Midbrain (tissue), 1 donor: ENCODE measurements around the gene GPBAR1.
A peak's percentile ranks its signal among the peaks of the same experiment; 100 is the strongest.

Experiments
- DNase-seq: peaks from one replicate; lab custom pipeline; 2025; lab: John Stamatoyannopoulos, UW

Gene GPBAR1

GRCh38 chr2:218285604-218286003 is 24.8 kb downstream of the GPBAR1 start:
- peak; percentile 65 for DNase-seq

DNA sequence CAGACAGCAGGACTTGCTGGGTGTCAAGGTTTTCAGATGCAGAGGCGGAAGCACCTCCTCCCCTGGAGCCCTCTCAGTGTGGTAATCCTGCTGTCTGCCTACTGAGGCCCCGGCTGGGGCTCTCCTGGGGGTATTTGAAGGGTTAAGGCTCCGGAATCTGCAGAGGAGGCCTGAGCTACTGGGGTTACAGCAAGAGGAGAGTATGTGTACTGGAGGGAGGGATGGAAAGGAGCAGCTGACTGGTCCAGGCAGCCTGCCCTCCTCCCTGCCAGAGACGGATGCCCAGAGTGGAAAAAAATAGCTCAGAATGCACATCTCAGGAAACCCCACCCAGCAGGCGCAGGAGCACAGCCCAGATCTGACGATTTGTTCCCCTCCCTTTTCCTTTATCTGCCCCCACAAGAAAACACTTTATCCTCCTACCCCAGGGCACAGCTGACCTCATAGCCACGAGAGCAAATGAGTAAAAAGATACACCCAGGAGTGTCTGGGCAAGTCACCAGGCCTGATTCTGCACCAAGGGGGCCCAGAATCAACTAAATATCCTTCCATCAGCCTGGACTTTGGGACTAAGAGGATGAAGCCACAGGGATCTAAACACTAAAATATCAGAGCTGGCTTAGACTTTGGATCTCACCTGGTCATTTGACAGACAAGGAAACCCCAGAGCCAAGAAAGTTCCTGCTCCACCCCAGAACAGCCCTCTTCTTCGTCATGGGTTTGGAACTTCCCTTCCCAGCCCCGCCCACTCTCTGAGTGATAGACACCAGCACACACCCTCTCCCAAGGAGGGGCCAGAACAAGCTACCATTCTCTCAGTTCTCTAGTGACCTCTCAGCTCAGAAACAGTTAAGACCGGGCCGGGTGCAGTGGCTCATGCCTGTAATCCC is 26.0 kb downstream of the GPBAR1 start:
- peak; percentile 87 for DNase-seq

DNA sequence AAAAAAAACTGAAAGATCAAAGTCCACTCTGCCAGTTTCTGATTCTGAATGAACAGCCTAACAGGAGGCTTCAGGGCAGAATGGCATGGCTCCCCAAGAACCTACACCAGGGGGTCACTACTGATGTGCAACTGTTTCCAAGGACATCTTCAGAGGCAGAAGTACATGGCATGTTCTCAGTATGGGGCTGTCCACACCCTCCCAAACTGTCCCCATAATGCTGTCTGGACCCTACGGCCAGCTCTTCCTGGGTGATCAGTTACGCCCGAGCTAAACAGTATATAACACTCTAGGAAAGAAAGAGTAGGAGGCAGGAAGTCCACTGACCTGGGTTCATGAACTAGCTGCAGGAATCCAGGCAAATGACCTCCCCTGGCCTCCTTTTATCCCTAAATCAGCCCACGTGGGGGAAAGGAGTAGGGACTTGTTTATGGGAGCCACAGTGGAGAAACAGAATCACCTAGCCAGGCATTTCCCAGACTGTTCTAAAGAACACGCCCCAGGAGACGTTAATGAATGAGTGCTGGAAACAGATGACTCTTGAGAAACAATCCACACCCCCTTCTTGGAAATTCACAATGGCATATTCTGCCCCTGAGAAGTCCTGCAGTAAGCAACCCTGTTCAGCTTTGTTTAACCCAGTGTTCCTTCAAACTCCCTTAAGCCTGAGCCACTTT is 29.0 kb downstream of the GPBAR1 start:
- peak; percentile 20 for DNase-seq

DNA sequence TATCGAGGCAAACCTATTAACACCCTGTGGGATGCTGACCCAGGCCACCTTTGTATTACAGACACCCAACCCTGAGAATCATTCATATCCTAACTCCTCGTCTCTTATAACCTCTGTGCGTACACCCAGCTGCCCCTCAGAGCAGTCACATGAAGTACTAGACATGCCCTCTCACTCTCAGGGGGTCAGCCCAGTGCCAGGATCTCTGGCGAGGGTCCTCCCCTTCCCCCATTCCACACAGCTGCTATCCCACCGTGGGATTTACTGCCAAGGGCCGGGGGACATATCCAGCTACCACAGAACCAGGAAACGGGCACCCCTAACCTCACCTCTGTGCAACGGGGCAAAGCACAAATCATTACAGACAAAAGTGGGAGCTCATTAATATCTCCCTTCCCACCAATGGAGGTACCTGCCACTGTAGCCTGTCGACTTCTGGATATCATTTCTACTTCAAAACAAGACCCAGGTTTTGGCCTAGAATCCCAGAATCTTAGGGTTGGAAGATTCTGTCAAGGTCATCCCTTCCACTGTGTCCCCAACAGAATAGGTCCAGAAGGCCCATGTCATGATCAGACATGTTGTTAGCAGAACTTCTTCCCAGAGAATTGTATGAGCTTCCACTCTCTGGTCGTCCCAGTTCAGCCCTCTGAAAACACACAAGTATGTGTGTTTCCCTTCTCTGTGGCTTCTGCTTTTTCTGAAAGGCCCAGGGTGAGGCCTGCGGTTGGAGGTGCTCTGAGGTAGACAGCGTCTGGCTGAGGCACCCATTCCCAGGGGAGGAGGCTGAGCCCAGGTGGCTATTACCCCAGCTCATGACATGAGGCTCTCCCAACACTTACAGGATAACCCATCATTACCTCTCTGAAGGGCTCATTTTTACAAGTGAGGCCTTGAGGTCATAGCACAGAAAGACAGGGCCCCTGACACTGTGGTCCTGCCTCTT is 29.8 kb downstream of the GPBAR1 start:
- no peak for DNase-seq

- DNase-seq = no peak
These were observed 30.7 kb downstream of the GPBAR1 start for GRCh38 chr2:218291318-218292047.

DNA sequence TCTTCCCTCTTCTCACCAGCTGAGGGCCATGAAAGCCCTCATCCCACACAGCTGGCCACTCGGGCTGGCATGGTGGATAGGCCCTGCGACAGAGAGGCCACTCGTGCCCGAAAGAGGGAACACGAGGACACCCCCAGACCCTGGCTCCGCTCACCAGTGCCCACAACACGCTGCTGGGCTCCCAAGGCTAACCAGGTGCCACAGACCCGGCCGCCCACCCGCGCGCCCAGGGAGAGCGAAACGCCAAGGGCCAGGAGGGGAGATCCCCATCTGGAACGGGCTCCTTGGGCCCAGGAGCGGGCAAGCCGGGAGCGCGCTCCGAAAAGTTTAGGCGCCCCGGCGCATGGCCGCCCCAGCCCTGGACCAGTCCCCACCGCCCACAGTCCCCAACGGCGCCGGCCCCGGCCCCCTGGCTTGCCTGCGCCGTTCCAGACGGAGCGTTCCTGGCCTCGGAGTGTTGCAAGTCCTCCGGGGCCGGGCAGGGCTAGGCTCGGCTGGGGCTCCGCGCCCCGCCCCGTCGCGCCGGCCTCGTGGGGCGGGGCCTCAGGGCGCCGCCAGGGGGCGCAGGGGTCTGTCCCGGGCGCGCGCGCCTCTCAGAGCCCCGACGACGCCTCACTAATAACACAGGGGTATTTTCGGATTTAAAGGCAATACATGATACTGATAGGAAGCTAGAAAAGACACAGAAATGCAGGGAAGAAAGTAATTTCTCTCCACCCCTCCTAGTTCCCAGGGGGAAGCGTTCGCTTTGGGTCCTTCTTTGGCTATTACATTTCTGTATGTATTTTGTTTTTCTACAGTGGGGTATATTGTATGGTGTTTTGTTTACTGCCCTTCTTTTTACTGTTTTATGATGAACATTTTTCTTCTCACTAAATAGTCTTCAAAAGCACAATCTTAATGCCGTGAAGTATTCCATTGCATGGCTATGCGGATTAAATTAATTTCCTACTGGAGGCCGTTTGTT is 31.5 kb downstream of the GPBAR1 start, which contains the start of gene TMBIM1:
Gene TMBIM1 (minus strand): TSS at position 456 of the 967 bp plus-strand sequence. CDS start 10,362 bp downstream, outside the sequence.
- peak; percentile 77 for DNase-seq

GRCh38 chr2:218293715-218294429 is 33.1 kb downstream of the GPBAR1 start:
- no peak for DNase-seq

DNA sequence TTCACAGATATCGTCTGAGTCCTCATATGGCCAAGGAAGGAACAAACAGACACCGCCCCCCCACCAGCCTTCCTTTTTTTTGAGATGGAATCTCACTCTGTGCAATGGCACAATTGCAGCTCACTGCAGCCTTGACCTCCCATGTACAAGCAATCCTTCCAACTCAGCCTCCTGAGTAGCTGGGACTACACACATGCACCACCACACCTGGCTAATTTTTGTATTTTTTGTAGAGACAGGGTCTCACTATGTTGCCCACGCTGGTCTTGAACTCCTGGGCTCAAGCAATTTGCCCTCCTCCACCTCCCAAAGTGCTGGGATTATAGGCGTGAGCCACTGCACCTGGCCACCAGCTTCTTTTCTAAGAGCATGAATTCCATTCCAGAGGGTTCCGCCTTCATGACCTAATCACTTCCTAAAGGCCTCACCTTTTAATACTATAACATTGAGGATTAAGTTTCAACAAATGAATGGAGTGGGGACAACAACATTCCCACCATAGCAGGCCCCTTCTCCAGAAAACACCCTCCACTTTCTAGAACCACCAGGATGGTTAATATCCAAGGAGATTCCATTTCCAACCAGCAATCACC is 33.7 kb downstream of the GPBAR1 start:
- DNase-seq = no peak

DNA sequence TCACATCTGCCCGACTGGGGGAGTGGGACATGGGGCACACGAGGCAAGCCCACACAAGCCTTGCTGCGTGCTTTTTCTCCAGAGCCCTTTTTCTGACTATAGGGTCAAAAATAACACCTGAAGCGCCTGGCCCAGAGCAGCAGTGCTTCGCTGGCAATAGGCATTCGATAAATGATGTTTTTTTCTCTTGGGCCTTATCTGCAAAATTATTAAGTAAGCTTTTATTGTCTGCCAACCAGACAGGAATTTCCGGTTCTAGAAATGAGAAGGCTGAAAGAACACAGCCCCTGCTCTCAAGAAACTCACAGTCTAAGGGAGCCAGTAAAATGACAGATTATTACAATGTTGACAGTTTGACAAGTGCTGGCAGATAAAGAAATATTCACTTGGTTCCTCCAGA is 34.2 kb downstream of the GPBAR1 start:
- no peak for DNase-seq

DNA sequence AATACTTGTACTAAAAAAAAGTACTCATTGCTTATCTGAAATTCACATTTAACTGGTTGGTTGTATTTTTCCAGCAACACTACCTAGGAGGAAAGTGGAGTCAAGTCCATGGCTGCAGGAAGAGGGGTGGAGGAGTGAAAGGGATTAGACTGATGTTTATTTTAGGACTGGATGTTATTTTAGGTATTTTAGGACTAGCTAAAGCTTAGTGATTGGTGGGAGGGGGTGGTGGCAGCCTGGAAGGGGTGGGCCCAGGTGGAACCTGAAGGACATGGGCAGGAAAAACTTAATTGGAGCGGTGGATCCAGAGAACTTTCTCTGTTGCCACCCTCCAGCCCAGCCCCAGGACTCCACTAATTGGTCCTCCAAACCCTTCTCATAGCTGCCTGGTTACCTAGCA is 35.4 kb downstream of the GPBAR1 start:
- DNase-seq = no peak

GRCh38 chr2:218296847-218297246 is 36.0 kb downstream of the GPBAR1 start:
- DNase-seq = peak; percentile 70

DNA sequence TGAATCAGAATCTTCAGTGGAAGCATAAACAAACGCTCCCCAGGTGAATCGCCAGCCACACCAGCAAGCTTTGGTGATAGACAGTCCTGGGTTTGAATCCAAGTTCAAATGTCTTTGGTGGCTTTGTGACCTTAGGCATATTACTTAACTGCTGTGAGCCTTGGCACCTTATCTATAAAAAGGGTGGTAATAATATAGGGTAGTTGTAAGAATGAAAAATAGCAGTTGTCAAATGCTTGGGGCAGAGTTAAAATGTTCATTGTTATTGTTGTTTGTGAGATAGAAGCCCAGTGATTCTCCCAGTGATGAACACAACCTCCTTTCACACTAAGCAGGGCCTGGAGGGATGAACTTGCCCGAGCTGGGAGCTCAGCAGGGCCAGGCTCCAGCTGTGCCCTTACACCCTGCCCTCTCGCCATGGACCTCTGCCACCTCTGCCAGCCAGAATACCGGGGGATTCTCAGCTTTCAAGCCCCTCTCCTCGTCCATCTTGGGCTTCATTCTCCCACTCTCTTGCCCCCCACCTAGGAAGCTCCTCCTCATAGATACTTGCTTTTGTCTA is 37.6 kb downstream of the GPBAR1 start:
- peak; percentile 54 for DNase-seq

DNA sequence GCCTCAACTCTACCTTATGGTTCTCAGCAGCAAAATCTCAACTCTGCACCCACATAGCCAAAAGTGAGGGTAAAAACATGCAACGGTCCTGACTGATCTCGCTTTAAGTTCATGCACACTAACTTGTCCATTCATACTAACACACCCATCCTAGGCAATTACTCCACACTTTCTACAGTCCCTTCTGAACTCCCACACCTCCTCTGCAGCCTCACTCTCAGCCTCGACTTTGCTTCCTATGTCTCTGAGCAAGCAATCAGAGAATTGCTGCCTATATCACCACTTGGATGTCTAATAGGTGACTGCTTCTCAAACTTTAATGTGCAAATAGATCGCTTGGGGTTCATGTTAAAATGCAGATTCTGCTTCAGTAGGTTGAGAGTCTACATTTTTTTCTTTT is 39.3 kb downstream of the GPBAR1 start:
- DNase-seq = no peak

GRCh38 chr2:218301176-218301819 is 40.5 kb downstream of the GPBAR1 start:
- peak; percentile 82 for DNase-seq

DNA sequence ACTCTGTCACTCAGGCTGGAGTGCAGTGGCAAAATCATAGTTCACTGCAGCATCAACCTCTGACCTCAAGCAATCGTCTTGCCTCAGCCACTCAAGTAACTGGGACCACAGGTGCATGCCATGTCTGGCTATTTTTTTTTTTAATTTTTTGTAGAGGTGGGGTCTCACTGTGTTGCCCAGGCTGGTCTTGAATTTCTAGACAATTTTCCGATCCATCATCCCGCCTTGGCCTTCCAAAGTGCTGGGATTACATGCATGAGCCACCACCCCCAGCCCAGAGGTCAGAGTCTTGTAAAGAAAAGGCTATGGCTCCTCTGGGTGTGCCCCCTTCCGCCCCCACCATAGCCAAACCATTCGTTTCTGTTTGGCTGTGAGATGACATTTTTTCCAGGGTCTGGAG is 44.6 kb downstream of the GPBAR1 start:
- no peak for DNase-seq

DNA sequence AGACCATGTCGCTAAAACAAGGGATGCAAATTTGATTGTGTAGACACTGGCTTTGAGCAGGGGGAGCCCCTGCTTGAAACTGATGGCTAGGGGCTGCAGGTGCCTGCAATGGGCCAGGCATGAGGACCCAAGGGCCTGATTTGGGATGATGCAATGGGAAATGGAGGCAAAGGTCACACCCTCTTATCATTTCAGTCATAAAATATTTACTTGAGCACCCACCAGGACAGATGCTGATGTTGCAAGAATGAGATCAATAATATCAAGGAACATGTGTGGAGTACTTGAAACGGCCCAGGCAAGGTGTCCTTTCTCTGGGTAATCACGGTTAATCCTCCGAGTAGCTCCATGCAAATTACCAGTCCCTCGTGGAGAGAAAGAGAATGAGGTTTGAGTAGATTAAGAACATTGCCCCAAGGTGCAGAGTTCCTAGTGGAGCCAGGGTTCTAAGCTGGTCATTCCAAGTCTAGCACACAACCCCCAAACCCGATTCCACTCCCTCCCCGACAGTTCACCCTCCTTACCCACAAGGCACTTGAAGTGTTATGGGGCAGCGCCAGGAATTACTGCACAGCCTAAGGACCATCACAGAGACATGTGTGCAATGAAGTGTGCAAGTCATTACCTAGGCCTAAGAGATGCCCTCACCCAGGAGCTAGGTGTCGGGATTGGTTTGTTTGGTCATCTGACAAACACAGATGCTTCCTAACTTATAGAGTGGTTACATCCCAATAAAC is 45.5 kb downstream of the GPBAR1 start:
- no peak for DNase-seq

GRCh38 chr2:218307415-218308090 is 46.7 kb downstream of the GPBAR1 start:
- no peak for DNase-seq
